ENCODE data around the gene LUZP2.
A peak's percentile ranks its signal among the peaks of the same experiment; 100 is the strongest.

The LUZP2 gene

GRCh38 chr11:24496736-24497725 lies at the start of gene LUZP2:
TSS of gene LUZP2 (plus strand) at chr11:24497053.
- DNase-seq (ENCODE audit: low spot score): peak; percentile 59

- DNase-seq (ENCODE audit: low spot score): no peak
Measured at GRCh38 chr11:24453129-24453718, 43.6 kb upstream of the LUZP2 start.

- DNase-seq (ENCODE audit: low spot score): no peak
Measured at GRCh38 chr11:24457985-24458384, 38.9 kb upstream of the LUZP2 start.

GRCh38 chr11:24470431-24470830 lies 26.4 kb upstream of the LUZP2 start:
- DNase-seq (ENCODE audit: low spot score): no peak

- no peak for DNase-seq (ENCODE audit: low spot score)
Measured at GRCh38 chr11:24471084-24471483, 25.8 kb upstream of the LUZP2 start.

DNA sequence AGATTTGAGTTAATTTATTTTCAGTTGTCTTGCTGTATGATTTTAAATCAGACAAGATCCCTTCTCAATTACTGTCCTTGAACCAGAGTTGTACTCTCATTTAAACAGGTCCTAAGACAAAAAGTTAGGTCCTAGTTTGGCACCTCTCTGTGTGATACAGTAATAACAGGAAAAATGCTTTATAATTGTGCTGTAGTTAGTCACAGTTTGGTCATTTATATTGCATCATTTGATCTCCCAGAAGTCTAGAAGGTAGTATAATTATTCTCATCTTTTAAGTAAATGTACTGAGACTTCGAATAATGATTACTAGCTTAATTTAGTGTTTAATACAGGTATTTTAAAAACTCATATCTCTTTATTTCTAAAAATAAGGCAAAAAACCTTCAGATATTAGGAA lies 18.1 kb upstream of the LUZP2 start:
- no peak for DNase-seq (ENCODE audit: low spot score)

- DNase-seq (ENCODE audit: low spot score): no peak
Measured at GRCh38 chr11:24489477-24489876, 7.4 kb upstream of the LUZP2 start.

- DNase-seq (ENCODE audit: low spot score): no peak
Measured at GRCh38 chr11:24496386-24496735, 492 bp upstream of the LUZP2 start.

DNA sequence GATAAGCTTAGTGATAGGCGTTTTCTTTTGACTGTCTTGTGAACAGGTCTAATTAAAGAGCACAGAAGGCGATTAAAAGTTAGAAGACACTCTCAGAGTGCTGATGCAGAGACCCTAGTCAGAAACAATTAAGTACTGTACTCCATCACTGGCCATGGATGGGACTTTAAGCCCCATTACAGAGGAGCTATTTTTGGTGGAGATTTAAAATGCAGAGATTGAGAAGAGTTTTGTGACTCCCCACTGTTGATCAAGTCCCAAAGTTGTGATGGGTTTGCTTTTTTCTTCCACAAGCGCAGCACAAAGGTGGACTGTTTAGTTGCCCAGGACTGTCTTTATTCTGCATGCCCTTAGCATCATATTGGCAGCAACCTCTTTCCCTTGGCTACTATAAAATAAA lies 978 bp downstream of the LUZP2 start:
- DNase-seq (ENCODE audit: low spot score): no peak

- no peak for DNase-seq (ENCODE audit: low spot score)
Measured at GRCh38 chr11:24502425-24502824, 5.6 kb downstream of the LUZP2 start.

GRCh38 chr11:24509114-24509513 lies 12.3 kb downstream of the LUZP2 start:
- no peak for DNase-seq (ENCODE audit: low spot score)

GRCh38 chr11:24511511-24511910 lies 14.7 kb downstream of the LUZP2 start:
- no peak for DNase-seq (ENCODE audit: low spot score)

- DNase-seq (ENCODE audit: low spot score): no peak
Measured at GRCh38 chr11:24513479-24514218, 16.8 kb downstream of the LUZP2 start.

GRCh38 chr11:24514219-24514594 lies 17.4 kb downstream of the LUZP2 start:
- DNase-seq (ENCODE audit: low spot score): no peak

GRCh38 chr11:24515632-24516031 lies 18.8 kb downstream of the LUZP2 start:
- DNase-seq (ENCODE audit: low spot score): no peak

- no peak for DNase-seq (ENCODE audit: low spot score)
Measured at GRCh38 chr11:24516638-24517037, 19.8 kb downstream of the LUZP2 start.

DNA sequence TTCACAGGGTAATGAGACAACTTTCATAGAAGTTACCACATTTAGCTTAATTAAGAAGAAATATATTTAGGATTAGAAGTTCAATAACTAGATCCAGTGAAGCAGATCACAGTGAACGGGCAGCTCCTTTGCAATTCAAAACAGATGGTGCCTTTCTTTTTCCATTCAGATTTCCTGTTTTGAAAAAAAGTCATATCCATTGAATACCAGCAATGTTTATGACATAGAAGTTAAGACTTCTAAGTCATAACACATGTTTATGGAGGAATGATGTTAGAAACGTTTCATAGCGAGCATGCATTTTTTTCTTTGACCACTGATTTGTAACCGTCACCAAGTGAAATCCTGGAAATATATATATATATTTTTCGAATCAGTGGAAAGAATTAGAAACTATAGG lies 24.7 kb downstream of the LUZP2 start:
- no peak for DNase-seq (ENCODE audit: low spot score)

- no peak for DNase-seq (ENCODE audit: low spot score)
Measured at GRCh38 chr11:24524156-24524555, 27.3 kb downstream of the LUZP2 start.

GRCh38 chr11:24531528-24531927 lies 34.7 kb downstream of the LUZP2 start:
- no peak for DNase-seq (ENCODE audit: low spot score)

DNA sequence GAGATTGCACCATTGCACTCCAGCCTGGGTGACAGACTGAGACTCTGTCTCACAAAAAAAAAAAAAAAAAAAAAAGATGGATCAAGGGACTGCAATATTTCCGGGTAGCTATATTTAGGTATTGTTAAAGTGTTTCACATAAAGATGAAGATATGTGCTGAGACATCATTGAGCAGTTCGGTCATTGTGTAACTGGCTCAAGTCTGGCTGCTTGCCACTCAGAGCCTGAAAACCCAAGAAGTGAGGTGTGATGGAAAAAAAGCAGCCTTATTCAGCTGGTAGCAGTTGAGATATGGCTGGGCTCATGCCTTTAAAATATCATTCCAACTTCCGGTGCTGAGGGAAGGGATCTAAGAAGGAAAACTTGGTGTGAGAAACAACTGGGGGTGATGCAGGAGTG lies 46.9 kb downstream of the LUZP2 start:
- no peak for DNase-seq (ENCODE audit: low spot score)

GRCh38 chr11:24556693-24557092 lies 59.8 kb downstream of the LUZP2 start:
- no peak for DNase-seq (ENCODE audit: low spot score)

DNA sequence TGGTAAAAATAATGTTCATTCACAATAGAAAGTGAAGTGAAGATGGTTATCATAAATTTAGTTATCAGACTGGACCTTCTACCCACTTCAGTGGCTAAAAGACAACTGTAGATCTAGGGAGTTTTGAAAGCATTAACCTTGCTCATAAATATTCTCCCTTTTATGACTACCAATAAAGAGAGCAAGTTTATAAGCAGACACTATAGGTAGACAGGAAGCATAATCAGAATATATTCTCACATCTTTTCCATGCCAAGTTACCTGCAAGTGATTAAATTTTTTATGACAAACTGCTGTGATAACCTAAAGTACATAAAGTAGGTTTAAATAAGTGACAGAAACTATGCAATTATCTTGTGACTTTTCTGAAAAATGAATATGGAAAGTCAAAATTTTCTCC lies 62.5 kb downstream of the LUZP2 start:
- no peak for DNase-seq (ENCODE audit: low spot score)

GRCh38 chr11:24560324-24560723 lies 63.5 kb downstream of the LUZP2 start:
- DNase-seq (ENCODE audit: low spot score): no peak

All from D341Med (cell line).